ENCODE data around the gene STK32B. TPM values are rescaled to one million over a fixed set of nuclear protein-coding genes. Genes with fewer than 3 reads are reported as not detected.
"Not testable (repeated sequence)": the region's sequence is repeated elsewhere in the genome, so short reads cannot be mapped to it uniquely, and the experiment has no call there.

Gene STK32B
- total RNA-seq, 6 donors from 2014 or later, result 0.22 to 3.4 (median 1.0) TPM

DNA sequence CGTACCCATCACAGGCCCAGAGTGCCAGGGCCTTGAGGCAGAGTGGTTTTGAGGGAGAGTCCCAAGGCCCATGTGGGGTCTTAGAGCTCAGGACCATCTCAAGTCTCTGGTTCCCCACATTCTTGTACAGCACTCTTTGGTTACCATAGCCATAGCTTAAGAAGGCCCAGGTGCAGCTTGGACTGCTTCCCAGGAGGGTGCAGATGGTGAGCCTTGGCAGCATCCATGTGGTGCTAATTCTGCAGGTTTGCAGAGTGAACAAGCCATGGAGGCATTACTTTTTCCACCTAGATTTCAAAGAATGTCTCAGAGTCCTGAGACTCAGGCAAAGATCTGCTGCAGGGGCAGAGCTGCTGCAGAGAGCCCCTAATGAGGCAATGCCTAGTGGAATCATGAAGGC, 171.7 kb downstream of the STK32B start:
- no peaks in the 10 kb centered on the region for H3K36me3 ChIP-seq
- no peak overlapping the region for H3K4me3 ChIP-seq
- no peaks in the 10 kb centered on the region for H3K27me3 ChIP-seq
- no peaks in the 10 kb centered on the region for H3K4me1 ChIP-seq
- H3K27ac ChIP-seq, result no peak overlapping the region
- peaks cover 0 to 9% (median 8%) of the 10 kb centered on the region in 4 donors for H3K9me3 ChIP-seq
- TF ChIP-seq EP300 (IDR thresholded peaks at IDR 0.05) (no peak), POLR2A (IDR thresholded peaks at IDR 0.05) (no peak)
- TF ChIP-seq, protein P1, sequence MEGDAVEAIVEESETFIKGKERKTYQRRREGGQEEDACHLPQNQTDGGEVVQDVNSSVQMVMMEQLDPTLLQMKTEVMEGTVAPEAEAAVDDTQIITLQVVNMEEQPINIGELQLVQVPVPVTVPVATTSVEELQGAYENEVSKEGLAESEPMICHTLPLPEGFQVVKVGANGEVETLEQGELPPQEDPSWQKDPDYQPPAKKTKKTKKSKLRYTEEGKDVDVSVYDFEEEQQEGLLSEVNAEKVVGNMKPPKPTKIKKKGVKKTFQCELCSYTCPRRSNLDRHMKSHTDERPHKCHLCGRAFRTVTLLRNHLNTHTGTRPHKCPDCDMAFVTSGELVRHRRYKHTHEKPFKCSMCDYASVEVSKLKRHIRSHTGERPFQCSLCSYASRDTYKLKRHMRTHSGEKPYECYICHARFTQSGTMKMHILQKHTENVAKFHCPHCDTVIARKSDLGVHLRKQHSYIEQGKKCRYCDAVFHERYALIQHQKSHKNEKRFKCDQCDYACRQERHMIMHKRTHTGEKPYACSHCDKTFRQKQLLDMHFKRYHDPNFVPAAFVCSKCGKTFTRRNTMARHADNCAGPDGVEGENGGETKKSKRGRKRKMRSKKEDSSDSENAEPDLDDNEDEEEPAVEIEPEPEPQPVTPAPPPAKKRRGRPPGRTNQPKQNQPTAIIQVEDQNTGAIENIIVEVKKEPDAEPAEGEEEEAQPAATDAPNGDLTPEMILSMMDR (IDR thresholded peaks at IDR 0.05), result no peak
- DNase-seq (no peak), ATAC-seq (ENCODE audit: low FRiP score in 2 of 2) (no peak)
- WGBS, 2 donors, result 71 to 83% methylated on average over 1 of the region's 1 CpG

DNA sequence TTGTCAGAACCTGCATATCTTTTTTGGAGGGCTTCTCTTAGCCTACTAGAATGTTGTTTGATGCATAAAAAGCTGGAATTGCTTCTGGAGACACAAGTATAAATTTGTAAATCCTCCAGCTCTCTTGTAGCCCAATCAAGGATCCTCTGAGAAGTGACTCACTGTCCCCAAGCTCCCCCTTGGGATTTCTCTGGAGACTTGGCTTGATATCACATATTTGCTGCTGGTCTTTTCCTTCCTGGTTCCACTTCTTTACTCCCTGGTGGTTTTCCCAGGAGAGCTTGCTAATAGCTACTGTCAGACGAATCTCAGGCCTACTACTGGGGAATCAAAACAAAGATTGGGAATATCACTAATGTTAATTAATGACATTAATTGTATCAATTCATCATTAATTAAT, 173.1 kb downstream of the STK32B start:
- H3K9me3 ChIP-seq, result peaks cover 0 to 9% (median 8%) of the 10 kb centered on the region in 4 donors
- no peaks in the 10 kb centered on the region for H3K4me1 ChIP-seq
- DNase-seq (no peak), ATAC-seq (ENCODE audit: low FRiP score in 2 of 2) (no peak)
- TF ChIP-seq POLR2AphosphoS5 (IDR thresholded peaks at IDR 0.05) (no peak), EP300 (IDR thresholded peaks at IDR 0.05) (no peak)
- TF ChIP-seq, protein P1 (IDR thresholded peaks at IDR 0.05), result no peak
- H3K27me3 ChIP-seq, result no peaks in the 10 kb centered on the region
- no peak overlapping the region for H3K4me3 ChIP-seq
- no peaks in the 10 kb centered on the region for H3K36me3 ChIP-seq
- H3K27ac ChIP-seq, result no peak overlapping the region
- 62 to 82% methylated on average over 1 of the region's 1 CpG for WGBS, 2 donors

DNA sequence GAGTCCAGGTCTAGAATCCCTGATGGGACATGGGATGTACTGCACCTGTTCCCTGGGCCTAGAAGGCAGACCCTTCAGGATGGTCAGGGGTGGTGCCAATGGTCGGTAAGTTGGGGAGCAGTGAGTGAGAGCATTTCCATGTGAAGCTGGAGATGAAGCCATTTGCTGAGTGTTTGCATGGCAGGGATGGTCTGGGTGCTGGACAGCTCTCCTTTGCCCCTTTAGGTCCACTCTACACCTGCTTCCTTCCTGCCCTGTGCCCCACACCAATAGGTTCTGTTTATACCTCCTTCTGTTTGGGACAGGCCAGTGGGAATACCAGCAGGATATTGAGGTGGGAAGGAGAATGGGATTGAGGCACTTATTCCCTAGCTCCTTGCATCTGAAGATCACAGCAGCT, 181.3 kb downstream of the STK32B start:
- 60 to 77% methylated on average over 1 of the region's 1 CpG for WGBS, 2 donors
- H3K36me3 ChIP-seq, result no peaks in the 10 kb centered on the region
- ATAC-seq (ENCODE audit: low FRiP score in 2 of 2) (no peak), DNase-seq (no peak)
- no peak overlapping the region for H3K4me3 ChIP-seq
- H3K27me3 ChIP-seq, result no peaks in the 10 kb centered on the region
- no peaks in the 10 kb centered on the region for H3K4me1 ChIP-seq
- no peak for TF ChIP-seq POLR2AphosphoS5 (IDR thresholded peaks at IDR 0.05)
- TF ChIP-seq POLR2A (IDR thresholded peaks at IDR 0.05), result no peak
- no peak for TF ChIP-seq EP300 (IDR thresholded peaks at IDR 0.05)
- TF ChIP-seq, protein P1 (IDR thresholded peaks at IDR 0.05), result no peak
- no peaks in the 10 kb centered on the region for H3K9me3 ChIP-seq
- H3K27ac ChIP-seq, result no peak overlapping the region

DNA sequence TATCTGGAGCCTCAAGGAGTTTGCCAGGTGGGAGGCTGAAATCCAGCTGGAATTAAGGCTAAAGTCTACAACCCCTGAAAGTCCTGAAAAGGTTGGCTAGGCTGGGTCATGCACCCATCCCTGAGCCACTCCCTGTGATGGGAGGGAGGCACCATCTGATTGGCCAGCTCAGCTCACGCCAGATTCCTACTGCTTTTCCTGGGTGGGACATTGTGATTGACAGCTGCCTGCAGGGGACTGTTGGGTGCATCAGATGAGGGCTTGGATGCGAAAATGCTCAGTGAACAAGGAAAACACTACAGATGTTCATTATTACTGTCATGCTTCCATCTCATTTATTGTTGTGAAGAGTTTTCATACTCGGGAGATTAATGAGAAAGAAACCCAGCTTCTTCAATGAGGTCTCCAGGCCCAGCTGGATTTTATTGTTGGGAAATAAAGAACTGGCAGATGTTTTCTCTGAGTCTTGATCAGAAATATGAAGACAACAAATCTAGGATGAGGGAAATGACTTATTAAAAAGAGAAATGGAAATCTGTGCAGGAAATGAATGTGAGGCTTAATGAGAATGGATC, 185.9 kb downstream of the STK32B start:
- WGBS, 2 donors, result 78 to 90% methylated on average over 3 of the region's 3 CpGs
- ATAC-seq (ENCODE audit: low FRiP score in 2 of 2) (no peak), DNase-seq (no peak)
- no peaks in the 10 kb centered on the region for H3K9me3 ChIP-seq
- no peak overlapping the region for H3K27ac ChIP-seq
- H3K4me1 ChIP-seq, result no peaks in the 10 kb centered on the region
- no peaks in the 10 kb centered on the region for H3K36me3 ChIP-seq
- H3K27me3 ChIP-seq, result no peaks in the 10 kb centered on the region
- TF ChIP-seq POLR2AphosphoS5 (IDR thresholded peaks at IDR 0.05) (no peak), EP300 (IDR thresholded peaks at IDR 0.05) (no peak), POLR2A (IDR thresholded peaks at IDR 0.05) (no peak)
- TF ChIP-seq, protein P1 (IDR thresholded peaks at IDR 0.05), result no peak
- no peak overlapping the region for H3K4me3 ChIP-seq

DNA sequence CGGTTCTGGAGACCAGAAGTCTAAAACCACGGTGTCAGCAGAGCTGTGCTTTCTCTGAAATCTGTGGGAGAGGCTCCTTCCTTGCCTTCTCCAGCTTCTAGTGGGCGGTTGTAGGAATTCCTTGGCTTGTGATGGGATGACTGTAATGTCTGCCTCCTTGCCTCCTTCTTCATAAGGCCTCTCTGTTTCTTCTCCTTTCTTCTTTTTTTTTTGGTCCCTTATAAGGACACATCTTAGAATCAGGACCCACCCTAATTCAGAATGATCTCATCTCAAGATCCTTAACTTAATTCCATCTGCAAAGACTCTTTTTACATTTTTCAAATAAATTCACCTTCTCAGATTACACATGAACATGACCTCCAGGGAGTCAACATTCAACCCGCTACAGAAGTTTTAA, 186.9 kb downstream of the STK32B start:
- no peak for DNase-seq
- Histone ChIP-seq H3K36me3 (no peaks in the 10 kb centered on the region), H3K9me3 (no peaks in the 10 kb centered on the region), H3K27me3 (no peaks in the 10 kb centered on the region), H3K4me1 (no peaks in the 10 kb centered on the region), H3K27ac (no peak overlapping the region), H3K4me3 (no peak overlapping the region)
- 70 to 71% methylated on average over 4 of the region's 4 CpGs for WGBS, 2 donors
- peak in 1 of 2 donors; percentile 93 for ATAC-seq (ENCODE audit: low FRiP score in 2 of 2)
- TF ChIP-seq POLR2A (IDR thresholded peaks at IDR 0.05), result no peak
- TF ChIP-seq POLR2AphosphoS5 (IDR thresholded peaks at IDR 0.05), result no peak
- no peak for TF ChIP-seq EP300 (IDR thresholded peaks at IDR 0.05)
- TF ChIP-seq, protein P1 (IDR thresholded peaks at IDR 0.05), result no peak

DNA sequence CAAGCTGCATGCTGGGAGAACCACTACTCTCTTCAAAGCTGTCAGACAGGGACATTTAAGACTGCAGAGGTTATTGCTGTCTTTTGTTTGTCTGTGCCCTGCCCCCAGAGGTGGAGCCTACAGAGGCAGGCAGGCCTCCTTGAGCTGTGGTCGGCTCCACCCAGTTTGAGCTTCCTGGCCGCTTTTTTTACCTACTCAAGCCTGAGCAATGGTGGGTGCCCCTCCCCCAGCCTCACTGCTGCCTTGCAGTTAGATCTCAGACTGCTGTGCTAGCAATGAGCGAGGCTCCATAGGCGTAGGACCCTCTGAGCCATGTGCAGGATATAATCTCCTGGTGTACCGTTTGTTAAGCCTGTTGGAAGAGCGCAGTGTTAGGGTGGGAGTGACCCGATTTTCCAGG, 195.8 kb downstream of the STK32B start:
- not testable (repeated sequence) for H3K9me3 ChIP-seq; H3K27ac ChIP-seq; ATAC-seq (ENCODE audit: low FRiP score in 2 of 2); H3K36me3 ChIP-seq; H3K27me3 ChIP-seq; H3K4me1 ChIP-seq; H3K4me3 ChIP-seq; DNase-seq
- WGBS, 2 donors, result 88 to 100% methylated on average over 3 to 7 of the region's 7 CpGs

Measured in upper lobe of left lung (tissue), 6 donors.